Dedifferentiated amniotic fluid mesenchymal stem cell (primary cell): ENCODE measurements around the gene KCNJ12.
"Not testable (repeated sequence)": the region's sequence is repeated elsewhere in the genome, so short reads cannot be mapped to it uniquely, and the experiment has no call there.

Experiments
- DNase-seq: peaks from one replicate; pipeline ENCODE4 v3.0.0-alpha.2; 2016; ENCODE audit errors: extremely low spot score

Gene KCNJ12

DNA sequence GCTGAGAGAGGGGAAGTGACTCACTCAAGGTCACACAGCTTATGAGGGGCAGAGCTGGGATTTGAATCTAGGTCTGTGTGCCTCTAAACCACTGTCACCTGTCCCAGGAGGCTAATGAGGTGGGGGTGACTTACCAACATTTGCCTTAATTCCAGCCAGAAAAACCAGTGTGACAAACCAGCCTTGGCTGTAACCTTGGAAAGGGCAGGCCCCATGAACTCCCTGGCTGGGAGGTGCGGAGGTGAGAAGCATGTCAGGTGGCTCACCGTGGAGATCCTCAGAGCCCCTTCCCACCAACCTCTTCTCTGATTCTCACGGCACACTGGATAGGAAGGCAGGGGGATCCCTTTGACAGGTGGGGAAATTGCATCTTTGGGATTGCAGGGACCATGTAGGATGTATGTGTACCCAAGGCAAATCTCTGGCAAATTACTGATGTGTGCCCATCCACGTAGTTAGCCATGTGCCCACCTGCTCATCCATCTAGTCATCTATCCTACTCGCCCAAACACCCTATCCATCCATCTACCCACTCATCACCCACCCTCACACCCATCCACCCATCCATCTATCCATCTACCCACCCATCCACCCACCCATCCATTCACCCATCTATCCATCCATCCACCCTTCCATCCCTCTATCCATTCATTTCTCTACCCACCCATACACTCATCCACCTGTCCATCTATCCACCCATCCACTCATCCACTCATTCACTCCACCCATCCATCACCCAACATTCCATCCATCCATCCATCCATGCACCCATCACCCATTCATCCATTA is 30.7 kb downstream of the KCNJ12 start:
- DNase-seq, result not testable (repeated sequence)

DNA sequence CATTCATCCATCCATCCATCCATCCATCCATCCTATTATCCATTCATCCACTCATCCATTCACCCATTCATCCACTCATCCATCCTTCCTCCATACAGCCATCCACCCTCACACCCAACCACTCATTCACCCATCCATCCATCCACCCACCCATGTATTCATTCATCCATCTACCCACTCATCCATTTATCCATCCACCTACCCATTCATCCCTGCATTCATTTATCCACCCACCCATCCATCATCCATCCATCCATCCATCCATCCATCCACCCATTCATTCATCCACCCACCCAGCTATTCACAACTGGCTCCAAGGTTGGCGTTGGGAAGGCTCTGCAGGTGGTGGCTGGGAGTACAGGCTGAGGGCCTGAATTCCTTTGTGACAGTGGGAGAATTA is 31.6 kb downstream of the KCNJ12 start:
- DNase-seq, result not testable (repeated sequence)

DNA sequence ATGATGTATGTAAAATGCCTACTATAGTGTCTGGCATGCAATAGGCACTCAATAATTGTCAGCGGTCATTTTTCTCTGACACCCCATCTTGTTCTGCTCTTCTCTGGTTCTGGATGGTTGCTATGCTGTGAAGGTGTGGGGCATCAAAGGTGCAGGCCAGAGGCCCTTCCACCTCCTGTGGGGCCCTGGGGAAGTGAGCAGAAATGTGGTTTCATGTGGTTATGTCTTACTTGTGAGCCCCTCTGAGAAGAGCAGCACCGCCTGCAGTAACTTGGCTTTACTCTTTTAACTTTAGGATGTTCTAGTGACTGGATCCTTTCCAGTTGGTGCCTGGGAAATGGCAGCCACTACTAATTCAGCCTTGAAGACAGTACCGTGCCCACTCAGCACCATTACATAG is 32.1 kb downstream of the KCNJ12 start:
- not testable (repeated sequence) for DNase-seq

DNA sequence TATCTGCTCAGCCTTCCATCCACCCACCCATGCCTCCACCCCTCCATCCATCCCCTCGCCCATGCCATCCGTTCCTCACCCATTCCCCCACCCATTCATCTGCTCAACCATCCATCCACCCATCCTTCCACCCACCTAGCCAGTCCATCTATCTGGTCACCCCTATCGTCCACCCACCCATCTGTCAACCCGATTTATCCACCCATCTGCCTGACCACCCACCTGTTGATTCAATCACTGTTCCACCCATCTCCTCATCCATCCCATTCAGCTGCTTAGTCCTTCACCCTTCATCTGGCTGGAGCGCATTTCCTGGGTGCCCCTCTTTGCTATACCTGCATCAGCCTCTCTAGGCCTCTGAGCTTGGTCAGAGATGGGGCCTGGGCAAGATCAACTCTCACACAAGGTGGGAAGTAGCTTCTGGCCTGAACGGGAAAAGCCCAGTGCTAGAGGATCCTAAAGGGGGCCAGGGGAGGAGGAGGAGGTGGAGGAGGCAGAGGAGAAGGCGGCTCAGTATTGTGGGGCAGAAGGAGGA is 32.7 kb downstream of the KCNJ12 start:
- DNase-seq, result not testable (repeated sequence)

GRCh38 chr17:21409388-21409787 is 33.2 kb downstream of the KCNJ12 start:
- not testable (repeated sequence) for DNase-seq

- not testable (repeated sequence) for DNase-seq
Observed at GRCh38 chr17:21409971-21410370, 33.8 kb downstream of the KCNJ12 start.

GRCh38 chr17:21410371-21410770 is 34.2 kb downstream of the KCNJ12 start:
- not testable (repeated sequence) for DNase-seq

DNA sequence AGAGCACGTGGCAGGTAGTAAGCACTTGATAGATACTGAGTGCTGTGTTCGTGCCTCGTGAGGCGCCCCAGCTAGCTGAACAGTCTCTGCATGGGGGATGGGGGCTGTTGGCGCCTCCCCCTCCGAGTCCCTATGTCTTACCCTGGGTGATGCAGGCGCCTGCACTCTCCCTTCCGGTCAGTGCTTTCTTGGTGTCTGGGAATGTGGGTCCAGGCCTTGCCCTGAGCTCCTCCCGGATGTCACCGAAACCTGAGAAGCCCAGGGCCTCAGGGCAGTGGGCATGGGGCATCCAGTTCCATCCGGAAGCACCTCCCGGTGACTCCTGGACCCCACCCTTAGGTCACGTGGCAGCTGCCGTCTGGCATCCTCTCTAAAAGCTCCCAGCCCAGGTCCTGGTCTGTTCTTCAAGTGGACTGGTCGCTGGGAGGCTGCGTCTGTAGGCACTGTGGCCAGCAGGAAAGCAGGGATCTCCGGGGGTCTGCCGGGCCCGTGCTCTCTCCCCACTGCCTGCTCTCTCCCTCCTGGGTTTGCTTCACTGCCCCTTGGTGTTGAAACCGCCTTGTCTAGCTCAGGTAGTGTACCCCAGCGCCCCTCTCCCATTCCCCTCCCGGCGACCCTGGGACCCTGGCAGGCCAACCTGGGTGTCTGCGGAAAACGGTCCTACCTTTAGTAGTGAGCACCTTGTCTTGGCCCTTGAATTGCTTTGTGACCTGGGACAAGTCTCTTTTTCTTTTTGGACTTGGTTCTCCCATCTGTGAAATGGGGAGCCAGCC is 34.9 kb downstream of the KCNJ12 start:
- not testable (repeated sequence) for DNase-seq

- not testable (repeated sequence) for DNase-seq
Observed at GRCh38 chr17:21411679-21412205, 35.6 kb downstream of the KCNJ12 start.

GRCh38 chr17:21412207-21412681 is 36.1 kb downstream of the KCNJ12 start:
- DNase-seq, result not testable (repeated sequence)

GRCh38 chr17:21413570-21414279 is 37.6 kb downstream of the KCNJ12 start:
- DNase-seq, result not testable (repeated sequence)

DNA sequence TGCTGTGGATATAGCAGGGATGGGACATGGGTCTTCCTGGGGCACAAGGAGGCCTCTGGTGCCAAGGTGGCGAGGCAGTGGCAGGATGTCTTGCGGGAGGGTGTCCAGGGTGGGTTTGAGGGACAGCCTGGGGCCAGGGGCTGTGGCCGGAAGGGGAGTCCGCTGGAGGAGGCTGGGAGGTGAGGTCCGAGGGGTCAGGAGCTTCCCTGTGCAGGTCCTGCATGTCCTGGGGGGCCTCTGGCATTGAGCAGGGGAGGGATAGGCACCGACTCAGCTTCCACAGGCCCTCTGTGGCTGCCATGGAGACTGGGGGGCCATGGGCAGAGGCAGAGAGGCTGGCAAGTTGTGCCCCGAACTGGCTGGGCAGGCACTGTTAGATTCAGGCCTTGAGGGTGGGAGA is 38.5 kb downstream of the KCNJ12 start:
- not testable (repeated sequence) for DNase-seq

GRCh38 chr17:21415166-21415990 is 39.2 kb downstream of the KCNJ12 start:
- not testable (repeated sequence) for DNase-seq

DNA sequence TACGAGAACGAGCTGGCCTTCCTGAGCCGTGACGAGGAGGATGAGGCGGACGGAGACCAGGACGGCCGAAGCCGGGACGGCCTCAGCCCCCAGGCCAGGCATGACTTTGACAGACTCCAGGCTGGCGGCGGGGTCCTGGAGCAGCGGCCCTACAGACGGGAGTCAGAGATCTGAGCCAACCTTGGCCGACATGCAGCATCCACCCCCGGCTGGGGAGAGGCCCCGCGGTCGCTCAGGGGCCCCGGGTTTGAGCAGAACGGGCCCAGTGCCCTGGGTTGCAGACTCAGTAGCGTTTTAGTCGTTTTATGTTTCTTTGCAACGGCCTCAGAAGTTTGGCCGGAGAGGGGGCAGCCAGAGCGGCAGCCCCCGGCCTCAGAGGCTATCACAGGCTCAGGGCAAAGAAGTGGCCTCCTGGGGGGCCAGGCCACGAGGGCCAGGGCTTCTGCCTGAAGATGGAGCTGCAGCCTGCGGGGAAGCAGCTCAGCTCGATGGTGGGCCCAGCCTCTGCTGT is 40.4 kb downstream of the KCNJ12 start:
- DNase-seq, result not testable (repeated sequence)

- not testable (repeated sequence) for DNase-seq
Observed at GRCh38 chr17:21417349-21417748, 41.2 kb downstream of the KCNJ12 start.

- DNase-seq, result no peak
Observed at GRCh38 chr17:21417921-21418320, 41.8 kb downstream of the KCNJ12 start.

- no peak for DNase-seq
Observed at GRCh38 chr17:21418446-21419298, 42.5 kb downstream of the KCNJ12 start.

- DNase-seq, result no peak
Observed at GRCh38 chr17:21419299-21420239, 43.4 kb downstream of the KCNJ12 start.
